Measurements from ENCODE around the gene FURIN.

DNA sequence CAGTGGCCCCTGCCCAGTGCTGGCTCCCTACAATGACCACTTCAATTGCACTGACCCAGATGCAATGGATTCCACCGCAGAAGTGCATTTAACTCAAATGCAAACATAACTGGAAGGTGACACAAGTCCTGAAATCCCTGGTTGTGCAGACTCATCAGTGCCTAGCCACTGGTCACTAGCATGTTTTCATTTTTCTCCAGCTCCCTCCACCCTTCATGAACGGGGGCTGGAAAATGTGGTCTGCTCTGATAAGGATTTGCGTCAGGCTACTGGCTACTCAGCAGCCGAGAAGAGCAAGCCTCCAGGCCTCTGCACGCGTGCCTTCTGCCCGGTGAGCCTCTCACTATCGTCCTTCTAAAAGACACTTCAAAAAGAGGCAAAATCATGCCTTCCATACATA lies 27.4 kb upstream of the FURIN start:
- TF ChIP-seq GATA2 (IDR thresholded peaks at IDR 0.05; ENCODE audit: low read depth, low read length), result peak; percentile 49
- no peak for TF ChIP-seq GATA3 (IDR thresholded peaks at IDR 0.05; ENCODE audit: low read depth, low read length)

All from SH-SY5Y (cell line).